Measurements from ENCODE around the gene CCP110. TPM values are rescaled to one million over a fixed set of nuclear protein-coding genes. Genes with fewer than 3 reads are reported as not detected.

Gene CCP110
- total and polyA plus RNA-seq, 2 of the 13 experiments (the other 11 are each of a cell fraction or from before 2014, with no cell fraction given), result 10.0 to 11.1 TPM

DNA sequence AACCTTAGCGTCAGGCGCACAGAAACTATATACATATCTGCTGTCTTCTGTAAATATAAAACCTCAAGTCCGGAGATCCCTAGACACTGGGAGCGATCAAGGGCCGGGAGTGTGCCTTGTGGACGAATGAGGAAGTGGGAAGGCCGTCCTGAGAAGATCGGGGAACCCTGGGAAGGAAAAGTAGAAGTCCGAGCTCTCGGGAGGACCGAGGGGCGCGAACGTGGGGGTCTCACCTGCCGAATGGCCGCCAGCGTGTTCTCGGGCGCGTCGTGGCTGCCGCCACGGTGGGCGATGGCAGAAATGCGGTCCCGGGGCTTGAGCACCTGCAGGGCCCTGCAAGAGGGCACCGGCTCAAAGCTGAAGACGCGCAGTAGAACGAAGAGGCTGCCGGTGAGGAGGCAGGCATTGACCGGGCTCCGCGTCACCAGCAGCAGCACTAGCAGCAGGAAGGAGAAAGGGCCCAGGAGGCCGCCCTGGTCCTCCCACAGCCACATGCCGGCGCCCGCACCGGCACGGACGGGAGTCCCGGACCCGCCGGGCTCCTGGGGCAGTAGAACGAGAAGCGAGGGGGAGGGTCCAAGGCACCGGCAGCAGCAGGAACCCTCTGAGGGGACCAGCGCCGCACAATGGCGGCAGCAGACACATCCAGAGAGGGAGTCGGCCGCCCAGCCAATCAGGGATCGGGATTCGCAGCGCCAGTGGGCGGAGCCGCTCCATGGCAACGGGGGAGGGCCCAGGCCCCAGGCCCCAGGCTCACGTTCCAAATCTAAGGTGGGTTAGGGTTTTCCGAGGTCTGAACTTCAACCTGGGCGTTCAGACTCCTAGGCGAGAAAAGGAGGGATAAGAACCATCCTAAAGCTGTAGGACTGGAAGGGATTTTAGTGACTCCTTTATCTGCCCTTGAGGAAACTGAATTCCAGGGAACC lies 2.0 kb upstream of the CCP110 start, which contains the start of gene GDE1 (continued):
- TF ChIP-seq MAF1 (CRISPR knock-in tag; IDR thresholded peaks at IDR 0.05; ENCODE audit: borderline replicate concordance), result no peak; the same call in 1 of the 2 replicates
- TF ChIP-seq TBL1XR1 (IDR thresholded peaks at IDR 0.05; ENCODE audit: borderline replicate concordance, low read length, partially characterized antibody), result no peak
- TF ChIP-seq ZNF282 (IDR thresholded peaks at IDR 0.05; ENCODE audit: partially characterized antibody), result no peak
- TF ChIP-seq RBM39 (IDR thresholded peaks at IDR 0.05; ENCODE audit: low read depth, low read length, poor library complexity, severe bottlenecking), result peak; percentile 89
- TF ChIP-seq, protein P1, sequence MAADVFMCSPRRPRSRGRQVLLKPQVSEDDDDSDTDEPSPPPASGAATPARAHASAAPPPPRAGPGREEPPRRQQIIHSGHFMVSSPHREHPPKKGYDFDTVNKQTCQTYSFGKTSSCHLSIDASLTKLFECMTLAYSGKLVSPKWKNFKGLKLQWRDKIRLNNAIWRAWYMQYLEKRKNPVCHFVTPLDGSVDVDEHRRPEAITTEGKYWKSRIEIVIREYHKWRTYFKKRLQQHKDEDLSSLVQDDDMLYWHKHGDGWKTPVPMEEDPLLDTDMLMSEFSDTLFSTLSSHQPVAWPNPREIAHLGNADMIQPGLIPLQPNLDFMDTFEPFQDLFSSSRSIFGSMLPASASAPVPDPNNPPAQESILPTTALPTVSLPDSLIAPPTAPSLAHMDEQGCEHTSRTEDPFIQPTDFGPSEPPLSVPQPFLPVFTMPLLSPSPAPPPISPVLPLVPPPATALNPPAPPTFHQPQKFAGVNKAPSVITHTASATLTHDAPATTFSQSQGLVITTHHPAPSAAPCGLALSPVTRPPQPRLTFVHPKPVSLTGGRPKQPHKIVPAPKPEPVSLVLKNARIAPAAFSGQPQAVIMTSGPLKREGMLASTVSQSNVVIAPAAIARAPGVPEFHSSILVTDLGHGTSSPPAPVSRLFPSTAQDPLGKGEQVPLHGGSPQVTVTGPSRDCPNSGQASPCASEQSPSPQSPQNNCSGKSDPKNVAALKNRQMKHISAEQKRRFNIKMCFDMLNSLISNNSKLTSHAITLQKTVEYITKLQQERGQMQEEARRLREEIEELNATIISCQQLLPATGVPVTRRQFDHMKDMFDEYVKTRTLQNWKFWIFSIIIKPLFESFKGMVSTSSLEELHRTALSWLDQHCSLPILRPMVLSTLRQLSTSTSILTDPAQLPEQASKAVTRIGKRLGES (CRISPR knock-in tag; IDR thresholded peaks at IDR 0.05; ENCODE audit: borderline replicate concordance), result no peak
- TF ChIP-seq, protein P2, sequence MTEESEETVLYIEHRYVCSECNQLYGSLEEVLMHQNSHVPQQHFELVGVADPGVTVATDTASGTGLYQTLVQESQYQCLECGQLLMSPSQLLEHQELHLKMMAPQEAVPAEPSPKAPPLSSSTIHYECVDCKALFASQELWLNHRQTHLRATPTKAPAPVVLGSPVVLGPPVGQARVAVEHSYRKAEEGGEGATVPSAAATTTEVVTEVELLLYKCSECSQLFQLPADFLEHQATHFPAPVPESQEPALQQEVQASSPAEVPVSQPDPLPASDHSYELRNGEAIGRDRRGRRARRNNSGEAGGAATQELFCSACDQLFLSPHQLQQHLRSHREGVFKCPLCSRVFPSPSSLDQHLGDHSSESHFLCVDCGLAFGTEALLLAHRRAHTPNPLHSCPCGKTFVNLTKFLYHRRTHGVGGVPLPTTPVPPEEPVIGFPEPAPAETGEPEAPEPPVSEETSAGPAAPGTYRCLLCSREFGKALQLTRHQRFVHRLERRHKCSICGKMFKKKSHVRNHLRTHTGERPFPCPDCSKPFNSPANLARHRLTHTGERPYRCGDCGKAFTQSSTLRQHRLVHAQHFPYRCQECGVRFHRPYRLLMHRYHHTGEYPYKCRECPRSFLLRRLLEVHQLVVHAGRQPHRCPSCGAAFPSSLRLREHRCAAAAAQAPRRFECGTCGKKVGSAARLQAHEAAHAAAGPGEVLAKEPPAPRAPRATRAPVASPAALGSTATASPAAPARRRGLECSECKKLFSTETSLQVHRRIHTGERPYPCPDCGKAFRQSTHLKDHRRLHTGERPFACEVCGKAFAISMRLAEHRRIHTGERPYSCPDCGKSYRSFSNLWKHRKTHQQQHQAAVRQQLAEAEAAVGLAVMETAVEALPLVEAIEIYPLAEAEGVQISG (CRISPR knock-in tag; IDR thresholded peaks at IDR 0.05), result peak; percentile 81
- TF ChIP-seq YEATS4 (CRISPR knock-in tag; IDR thresholded peaks at IDR 0.05; ENCODE audit: borderline replicate concordance), result peak; percentile 63
- no peak; the same call in 1 of the 2 replicates for TF ChIP-seq ZNF138 (CRISPR knock-in tag; IDR thresholded peaks at IDR 0.05; ENCODE audit: low read depth)
- TF ChIP-seq, protein P3, sequence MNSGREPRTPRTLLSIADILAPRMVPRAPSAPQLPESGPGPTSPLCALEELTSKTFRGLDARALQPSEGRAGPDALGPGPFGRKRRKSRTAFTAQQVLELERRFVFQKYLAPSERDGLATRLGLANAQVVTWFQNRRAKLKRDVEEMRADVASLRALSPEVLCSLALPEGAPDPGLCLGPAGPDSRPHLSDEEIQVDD (CRISPR knock-in tag; IDR thresholded peaks at IDR 0.05; ENCODE audit: borderline replicate concordance), result no peak; the same call in 1 of the 2 replicates
- peak; percentile 97 for TF ChIP-seq XRCC5 (optimal IDR thresholded peaks at IDR 0.05; ENCODE audit: low read length)
- TF ChIP-seq ZNF678 (CRISPR knock-in tag; IDR thresholded peaks at IDR 0.05), result peak; percentile 85
- TF ChIP-seq ZNF598 (CRISPR knock-in tag; IDR thresholded peaks at IDR 0.05; ENCODE audit: borderline replicate concordance), result peak; percentile 99
- TF ChIP-seq ZNF235 (CRISPR knock-in tag; IDR thresholded peaks at IDR 0.05; ENCODE audit: borderline replicate concordance), result peak; percentile 85; the same call in 1 of the 2 replicates
- TF ChIP-seq NR2F6 (IDR thresholded peaks at IDR 0.05), result no peak
- peak; percentile 68; the same call in 1 of the 2 replicates for TF ChIP-seq NR2F6 (CRISPR knock-in tag; IDR thresholded peaks at IDR 0.05)
- no peak for TF ChIP-seq ZNF878 (CRISPR knock-in tag; IDR thresholded peaks at IDR 0.05)
- TF ChIP-seq PAWR (CRISPR knock-in tag; IDR thresholded peaks at IDR 0.05; ENCODE audit: borderline replicate concordance), result peak; percentile 9
- TF ChIP-seq MXD4 (CRISPR knock-in tag; IDR thresholded peaks at IDR 0.05), result peak; percentile 90; the same call in 1 of the 2 replicates
- no peak; the same call in 1 of the 2 replicates for TF ChIP-seq GATAD2A (CRISPR knock-in tag; IDR thresholded peaks at IDR 0.05)
- TF ChIP-seq, protein P4, sequence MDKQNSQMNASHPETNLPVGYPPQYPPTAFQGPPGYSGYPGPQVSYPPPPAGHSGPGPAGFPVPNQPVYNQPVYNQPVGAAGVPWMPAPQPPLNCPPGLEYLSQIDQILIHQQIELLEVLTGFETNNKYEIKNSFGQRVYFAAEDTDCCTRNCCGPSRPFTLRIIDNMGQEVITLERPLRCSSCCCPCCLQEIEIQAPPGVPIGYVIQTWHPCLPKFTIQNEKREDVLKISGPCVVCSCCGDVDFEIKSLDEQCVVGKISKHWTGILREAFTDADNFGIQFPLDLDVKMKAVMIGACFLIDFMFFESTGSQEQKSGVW (CRISPR knock-in tag; IDR thresholded peaks at IDR 0.05; ENCODE audit: borderline replicate concordance), result no peak
- no peak; the same call in 1 of the 2 replicates for TF ChIP-seq CC2D1A (CRISPR knock-in tag; IDR thresholded peaks at IDR 0.05)
- TF ChIP-seq TAF15 (IDR thresholded peaks at IDR 0.05; ENCODE audit: low read depth, low read length, poor library complexity, severe bottlenecking), result peak; percentile 72
- peak; percentile 95 for TF ChIP-seq ZSCAN31 (CRISPR knock-in tag; IDR thresholded peaks at IDR 0.05; ENCODE audit: low read depth)
